IPS-18c (cell line): ENCODE measurements around the gene OR5B17.
"Not testable (repeated sequence)": the region's sequence is repeated elsewhere in the genome, so short reads cannot be mapped to it uniquely, and the experiment has no call there.

Experiments used
- H3K4me3 ChIP-seq: 2 replicates; pipeline ENCODE4 v1.7.0; 2013; ENCODE audit warnings: low read depth, mild to moderate bottlenecking, low read length, moderate library complexity; ENCODE audit not compliant: insufficient read depth
- H3K9me3 ChIP-seq: one replicate; pipeline ENCODE4 v1.6.1; 2013; ENCODE audit warnings: mild to moderate bottlenecking, low read length, moderate library complexity; ENCODE audit not compliant: control insufficient read depth, insufficient read depth

Gene OR5B17

DNA sequence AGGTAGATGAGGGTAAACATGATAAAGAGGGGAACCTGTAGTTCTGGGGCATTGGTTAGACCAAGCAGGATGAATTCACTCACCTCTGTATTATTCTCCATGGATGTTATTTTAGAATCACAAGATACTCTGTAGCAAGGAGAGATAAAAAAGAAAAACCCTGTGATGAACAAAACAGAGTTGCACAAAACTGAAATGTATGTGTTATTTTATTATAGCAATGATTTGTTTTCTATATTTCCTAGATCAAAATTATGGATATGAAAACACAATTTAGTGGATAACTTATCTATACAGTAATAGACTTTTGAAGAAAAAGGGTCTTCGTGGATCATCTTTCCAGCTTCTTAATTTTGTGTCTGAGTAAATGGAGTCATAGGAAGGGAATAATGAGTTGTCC, at the start of gene OR5B17:
TSS of gene OR5B17 (minus strand) at position 101 of the 400 bp plus-strand sequence. CDS start at position 101, 0 bp downstream.
- Histone ChIP-seq H3K9me3 (no peaks in the 10 kb centered on the region), H3K4me3 (no peak within 1 kb of the TSS)

DNA sequence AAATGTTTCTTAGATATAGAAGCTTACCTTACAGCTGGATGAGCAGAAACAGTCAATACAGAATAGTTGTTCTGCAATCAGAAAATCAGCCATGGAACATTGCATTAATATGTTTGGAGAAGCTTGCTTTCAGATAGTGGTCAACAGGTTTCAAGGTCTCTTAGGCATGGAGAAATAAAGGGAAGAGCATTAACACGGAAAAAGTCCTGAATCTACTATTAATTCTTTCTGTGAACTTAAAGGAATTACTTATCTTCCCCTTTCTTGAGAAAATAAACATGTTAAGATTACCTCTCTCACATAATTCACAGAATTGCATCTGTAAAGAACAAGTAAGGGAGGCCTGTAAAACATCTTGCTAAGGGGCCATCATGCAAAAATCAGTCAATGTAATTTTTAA, 47.9 kb upstream of the OR5B17 start, which contains the start of gene OR5B3:
TSS of gene OR5B3 (minus strand) at position 101 of the 400 bp plus-strand sequence. CDS start 3,465 bp downstream, outside the sequence.
- no peak within 1 kb of the TSS for H3K4me3 ChIP-seq
- no peaks in the 10 kb centered on the region for H3K9me3 ChIP-seq

DNA sequence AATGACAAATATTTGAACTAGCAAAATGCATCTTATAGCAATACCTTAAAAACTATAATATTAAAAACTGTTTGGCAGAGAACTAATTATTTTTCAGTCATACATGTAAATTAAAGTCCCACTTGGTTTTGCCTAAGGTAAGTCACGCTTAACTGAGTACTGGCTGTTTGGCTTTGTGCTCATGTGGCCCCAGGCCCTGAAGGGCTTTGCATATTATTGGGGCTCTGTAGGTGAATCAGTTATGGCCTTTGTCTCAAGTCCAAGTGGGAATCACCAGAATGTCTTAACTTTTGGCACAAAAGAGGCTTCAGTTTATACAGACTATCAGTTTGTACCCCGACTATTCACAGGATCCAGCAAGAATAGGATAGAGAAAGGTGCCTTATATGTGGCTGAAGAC, 40.8 kb upstream of the OR5B17 start:
- not testable (repeated sequence) for H3K4me3 ChIP-seq, H3K9me3 ChIP-seq

DNA sequence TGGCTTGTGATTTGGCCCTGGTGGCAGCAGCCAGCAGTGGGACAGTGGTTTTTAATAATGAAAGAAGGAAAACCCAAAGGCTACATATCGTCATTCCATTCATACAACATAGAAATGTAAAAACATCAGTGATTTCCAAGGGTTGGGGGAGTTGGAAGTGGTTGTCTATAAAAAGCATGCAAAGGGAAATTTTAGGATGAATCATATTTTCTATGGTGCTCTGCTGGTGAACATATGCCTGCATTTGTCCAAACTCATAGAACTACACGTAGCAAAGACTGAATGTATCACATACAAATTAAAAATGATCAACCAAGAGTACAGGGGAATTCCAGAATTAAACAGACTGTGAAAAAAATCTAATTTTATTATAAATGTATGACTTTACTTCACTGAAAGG, 36.7 kb upstream of the OR5B17 start:
- Histone ChIP-seq H3K4me3 (no peak overlapping the region), H3K9me3 (no peaks in the 10 kb centered on the region)

DNA sequence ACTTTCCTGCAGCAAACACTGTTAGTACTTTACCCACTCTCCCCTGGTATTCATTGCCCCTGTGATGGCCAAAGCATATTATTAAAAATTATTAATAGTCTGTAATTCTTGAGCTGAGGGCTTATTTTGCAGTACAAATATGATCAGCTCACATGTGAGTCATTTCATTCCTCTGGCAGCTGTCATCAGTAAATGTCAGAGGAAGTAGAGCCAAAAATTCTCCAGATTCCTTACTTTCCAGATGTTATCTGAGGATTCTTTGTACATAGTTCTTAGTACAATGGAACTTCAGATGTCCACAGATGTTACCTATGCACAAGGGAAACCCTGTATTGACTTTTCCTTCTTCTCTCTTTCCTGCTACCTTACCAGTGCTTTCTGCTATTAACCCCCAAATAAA, 35.3 kb upstream of the OR5B17 start:
- H3K4me3 ChIP-seq: no peak overlapping the region
- no peaks in the 10 kb centered on the region for H3K9me3 ChIP-seq

DNA sequence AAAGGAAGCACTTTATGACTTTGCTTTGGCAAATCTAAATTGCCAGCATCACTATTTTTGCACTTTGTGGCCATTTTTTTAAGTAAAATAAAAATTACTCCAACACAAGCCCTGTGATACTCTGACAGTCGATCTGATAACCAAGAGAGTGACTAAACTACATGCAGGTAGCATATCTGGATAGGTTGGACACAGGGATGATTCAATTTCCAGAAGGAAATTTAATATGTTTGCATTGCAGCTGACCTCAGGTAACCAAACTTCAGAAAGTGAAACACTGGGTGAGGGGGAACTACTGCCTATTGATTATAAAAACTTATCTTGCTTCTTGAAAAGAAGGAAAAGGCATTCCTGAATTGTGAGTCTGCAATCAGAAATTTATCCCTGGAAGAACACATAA, 33.9 kb upstream of the OR5B17 start:
- H3K4me3 ChIP-seq: no peak overlapping the region
- no peaks in the 10 kb centered on the region for H3K9me3 ChIP-seq

DNA sequence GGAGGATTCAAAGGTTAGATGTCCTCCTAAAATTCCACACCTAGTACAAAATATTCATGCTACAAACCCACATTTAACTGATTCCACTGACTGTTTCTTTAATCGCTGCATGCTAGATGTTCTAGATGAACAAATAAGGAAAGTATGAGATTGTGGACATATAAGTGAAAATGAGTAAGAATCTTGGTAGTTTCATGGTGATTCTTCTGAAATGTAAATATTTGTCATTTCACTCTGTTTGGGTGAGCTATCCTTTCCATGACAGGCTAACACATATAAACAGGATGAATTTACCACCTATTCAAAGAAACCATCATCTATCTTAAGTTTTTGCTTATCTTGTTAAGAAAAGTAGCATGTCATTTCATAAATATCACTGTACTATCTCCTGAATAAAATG, 33.0 kb upstream of the OR5B17 start:
- H3K9me3 ChIP-seq: no peaks in the 10 kb centered on the region
- no peak overlapping the region for H3K4me3 ChIP-seq

DNA sequence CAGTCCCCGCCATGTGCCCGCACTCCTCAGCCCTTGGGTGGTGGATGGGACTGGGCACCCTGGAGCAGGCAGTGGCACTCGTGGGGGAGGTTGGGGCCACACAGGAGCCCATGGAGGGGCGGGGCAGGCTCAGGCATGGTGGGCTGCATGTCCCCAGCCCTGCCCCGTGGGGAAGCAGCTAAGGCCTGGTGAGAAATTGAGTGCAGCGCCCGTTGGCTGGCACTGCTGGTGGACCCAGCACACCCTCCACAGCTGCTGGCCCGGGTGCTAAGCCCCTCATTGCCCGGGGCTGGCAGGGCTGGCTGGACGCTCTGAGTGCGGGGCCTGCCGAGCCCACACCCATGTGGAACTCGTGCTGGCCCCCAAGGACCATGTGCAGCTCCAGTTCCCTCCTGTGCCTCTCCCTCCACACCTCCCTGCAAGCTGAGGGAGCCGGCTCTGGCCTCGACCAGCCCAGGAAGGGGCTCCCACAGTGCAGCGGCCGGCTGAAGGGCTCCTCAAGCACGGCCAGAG, 31.7 kb upstream of the OR5B17 start:
- Histone ChIP-seq H3K4me3 (no peak overlapping the region), H3K9me3 (no peaks in the 10 kb centered on the region)

DNA sequence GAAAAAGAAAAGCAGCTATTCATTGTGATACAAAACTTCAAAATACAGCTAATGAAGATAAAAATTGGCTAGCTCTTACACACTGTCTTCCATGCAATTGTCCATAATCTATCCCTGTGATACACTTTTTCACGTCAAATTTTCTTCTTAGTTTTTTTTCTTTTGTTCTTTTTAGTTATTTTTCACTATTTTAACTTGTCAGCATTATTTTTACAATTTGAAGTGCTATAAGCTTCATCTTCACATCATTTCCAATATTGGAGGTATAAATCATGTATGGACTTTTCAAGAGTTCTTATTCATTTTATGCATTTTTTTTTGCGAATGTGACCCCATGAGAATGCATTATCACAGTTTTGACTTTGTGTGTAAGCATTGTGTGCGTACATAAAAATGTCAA, 4.1 kb downstream of the OR5B17 start:
- no peak overlapping the region for H3K4me3 ChIP-seq
- H3K9me3 ChIP-seq: no peaks in the 10 kb centered on the region

DNA sequence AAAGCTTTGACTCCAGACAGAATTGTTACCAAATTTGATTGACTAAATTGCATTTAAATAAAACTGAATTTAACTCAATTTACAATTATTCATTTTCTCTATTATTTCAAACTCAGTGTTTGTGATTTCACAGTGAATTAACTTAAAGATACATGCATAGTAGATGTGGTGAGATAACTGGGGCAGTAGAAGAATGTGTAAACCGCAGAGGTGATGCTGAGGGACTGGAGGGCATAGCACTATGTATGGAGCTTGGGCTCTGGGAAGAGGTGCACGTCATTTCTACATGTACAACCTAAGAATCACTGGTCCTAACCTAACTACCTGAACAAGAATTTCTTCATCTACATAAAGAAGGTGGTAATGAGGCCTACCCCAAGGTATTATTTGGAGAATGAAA, 13.7 kb downstream of the OR5B17 start:
- no peaks in the 10 kb centered on the region for H3K9me3 ChIP-seq
- no peak overlapping the region for H3K4me3 ChIP-seq

DNA sequence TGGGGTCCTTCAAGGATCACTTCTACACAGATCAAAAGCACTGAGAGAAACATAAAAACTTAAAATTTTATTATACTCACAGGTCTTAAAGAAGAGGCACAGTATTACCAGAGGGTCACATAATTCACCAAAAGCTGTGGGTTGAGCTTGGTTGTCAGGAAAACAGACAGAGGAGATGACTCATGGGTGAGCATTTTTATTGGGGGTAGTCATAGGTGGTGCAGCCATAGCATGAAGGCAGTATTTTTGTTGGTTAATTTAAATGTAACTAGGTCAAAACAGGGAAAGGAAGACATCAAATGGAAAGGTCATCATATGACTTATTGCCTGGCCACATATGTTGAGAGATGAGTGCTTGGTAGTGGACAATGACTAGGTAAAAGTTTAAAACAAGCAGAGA, 24.2 kb downstream of the OR5B17 start:
- no peaks in the 10 kb centered on the region for H3K9me3 ChIP-seq

DNA sequence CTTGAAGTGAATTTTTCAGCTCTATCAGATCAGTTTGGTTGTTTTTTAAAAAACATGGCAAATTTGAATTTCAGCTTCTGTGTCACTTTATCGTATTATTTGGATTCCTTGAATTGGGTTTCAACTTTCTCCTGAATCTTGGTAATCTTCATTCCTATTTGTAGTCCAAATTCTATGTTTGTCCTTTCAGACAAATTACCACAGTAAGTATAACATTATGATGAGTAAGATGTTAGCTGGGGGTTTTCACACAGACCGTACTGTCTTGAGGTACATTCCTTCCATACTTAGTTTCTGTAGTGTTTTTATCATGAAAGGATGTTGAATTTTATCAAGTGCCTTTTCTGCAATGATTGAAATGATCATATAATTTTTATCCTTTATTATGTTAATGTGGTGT, 28.0 kb downstream of the OR5B17 start:
- Histone ChIP-seq H3K4me3 (no peak overlapping the region), H3K9me3 (no peaks in the 10 kb centered on the region)

More for the DNA sequence above, 24.2 kb downstream of the OR5B17 start:
- no peak overlapping the region for H3K4me3 ChIP-seq

DNA sequence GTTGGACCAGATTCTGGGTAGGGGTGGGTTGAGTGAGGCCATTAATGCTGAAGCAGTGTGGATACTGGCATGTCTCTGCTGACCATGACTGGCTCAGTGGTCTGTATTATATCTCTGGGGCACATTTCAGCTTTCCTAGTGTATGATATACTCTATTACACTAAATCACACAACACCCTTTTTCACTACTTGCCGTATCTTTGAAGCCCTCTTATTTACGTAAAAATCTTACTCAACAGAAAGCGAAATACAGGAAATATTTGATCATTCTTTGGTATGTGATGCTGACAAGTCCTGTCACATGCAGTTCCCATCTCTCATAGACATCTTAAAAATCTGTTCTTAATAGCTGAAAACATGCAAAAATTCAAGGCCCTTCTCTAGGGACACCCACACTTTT, 40.3 kb downstream of the OR5B17 start:
- no peak overlapping the region for H3K4me3 ChIP-seq

DNA sequence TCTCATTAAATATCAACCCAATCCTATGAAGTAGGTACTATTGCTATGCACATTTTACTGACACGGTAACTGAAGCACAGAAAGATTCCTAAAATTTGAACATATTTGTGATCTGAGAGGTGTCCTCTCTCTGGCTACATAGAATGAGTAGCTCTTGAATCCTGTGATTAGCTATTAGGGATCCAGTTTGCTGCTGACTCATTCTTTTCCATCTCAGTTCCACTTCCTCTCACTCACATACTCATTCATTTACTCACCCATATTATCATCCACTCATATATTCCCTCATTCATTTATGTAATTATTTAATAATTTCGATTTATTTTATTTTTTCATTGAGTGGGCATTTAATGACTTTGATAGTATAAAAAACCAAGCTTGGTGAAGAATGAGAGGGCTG, 42.7 kb downstream of the OR5B17 start:
- Histone ChIP-seq H3K4me3 (no peak overlapping the region), H3K9me3 (peaks cover 2% of the 10 kb centered on the region)

More for the DNA sequence above, 40.3 kb downstream of the OR5B17 start:
- H3K9me3 ChIP-seq: no peaks in the 10 kb centered on the region
